ENCODE data around the gene NLN.

DNA sequence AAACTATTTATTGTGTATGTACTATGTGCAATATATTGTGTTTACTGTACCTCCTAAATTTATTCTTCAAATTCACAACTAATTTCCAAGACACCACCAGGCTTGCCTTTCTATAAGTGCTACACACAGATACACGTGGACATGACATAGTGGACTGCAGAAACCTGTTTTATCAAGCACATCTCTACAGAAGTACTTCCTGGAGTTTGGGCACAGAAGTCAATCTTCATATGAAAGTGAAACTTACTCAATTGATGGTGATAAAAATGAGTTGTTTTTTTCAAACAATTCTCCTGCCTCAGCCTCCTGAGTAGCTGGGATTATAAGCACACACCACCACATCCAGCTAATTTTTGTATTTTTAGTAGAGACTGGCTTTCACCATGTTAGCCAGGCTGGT lies 57.6 kb downstream of the NLN start:
- TF ChIP-seq RAD21 (CRISPR knock-in tag; conservative IDR thresholded peaks at IDR 0.05 in 1 of 2, IDR thresholded peaks at IDR 0.05 in 1 of 2) (no peak), BMI1 (IDR thresholded peaks at IDR 0.05; ENCODE audit: low read length) (no peak), EP300 (IDR thresholded peaks at IDR 0.05; ENCODE audit: low read length) (no peak), JUND (IDR thresholded peaks at IDR 0.05; ENCODE audit: borderline replicate concordance, low read depth, low read length) (no peak), JUND (tag; IDR thresholded peaks at IDR 0.05; ENCODE audit: borderline replicate concordance, low read depth, low read length) (no peak), FOXJ3 (CRISPR knock-in tag; IDR thresholded peaks at IDR 0.05) (no peak), CTCF (IDR thresholded peaks at IDR 0.05 in 2 of 3, conservative IDR thresholded peaks at IDR 0.05 in 1 of 3; ENCODE audit: insufficient read depth in 2 of 3, low read depth in 1 of 3, low read length in 3 of 3) (no peak), ZFP36 (IDR thresholded peaks at IDR 0.05; ENCODE audit: low read depth, low read length, partially characterized antibody) (no peak), SMAD1 (IDR thresholded peaks at IDR 0.05; ENCODE audit: low read depth, low read length, partially characterized antibody) (no peak)
